ENCODE results near the gene CLINT1.

Gene CLINT1

GRCh38 chr5:157892974-157893373 lies 34.0 kb upstream of the CLINT1 start:
- TF ChIP-seq EP300 (IDR thresholded peaks at IDR 0.05; ENCODE audit: borderline replicate concordance) (no peak), TCF12 (IDR thresholded peaks at IDR 0.05; ENCODE audit: low read depth) (no peak), USF1 (IDR thresholded peaks at IDR 0.05) (no peak), NFIC (IDR thresholded peaks at IDR 0.05) (no peak), EGR1 (IDR thresholded peaks at IDR 0.05) (no peak), ZBTB7A (IDR thresholded peaks at IDR 0.05; ENCODE audit: low read depth) (no peak), MAX (IDR thresholded peaks at IDR 0.05) (no peak)

- TF ChIP-seq TCF12 (IDR thresholded peaks at IDR 0.05; ENCODE audit: low read depth) (no peak), FOXM1 (IDR thresholded peaks at IDR 0.05; ENCODE audit: borderline replicate concordance, low read depth) (no peak), CREB1 (IDR thresholded peaks at IDR 0.05; ENCODE audit: low read depth) (no peak), YY1 (IDR thresholded peaks at IDR 0.05; ENCODE audit: low read depth) (no peak)
These were observed 32.1 kb upstream of the CLINT1 start for GRCh38 chr5:157890836-157891597.

GRCh38 chr5:157888814-157889532 lies 30.0 kb upstream of the CLINT1 start:
- TF ChIP-seq TCF12 (IDR thresholded peaks at IDR 0.05; ENCODE audit: low read depth) (no peak), MAX (IDR thresholded peaks at IDR 0.05) (no peak), REST (IDR thresholded peaks at IDR 0.05; ENCODE audit: low read depth) (no peak), CEBPB (IDR thresholded peaks at IDR 0.05) (no peak), EP300 (IDR thresholded peaks at IDR 0.05; ENCODE audit: borderline replicate concordance) (no peak), CREB1 (IDR thresholded peaks at IDR 0.05; ENCODE audit: low read depth) (no peak), FOXM1 (IDR thresholded peaks at IDR 0.05; ENCODE audit: borderline replicate concordance, low read depth) (no peak), ZBTB7A (IDR thresholded peaks at IDR 0.05; ENCODE audit: low read depth) (no peak), TEAD4 (IDR thresholded peaks at IDR 0.05) (no peak)

- TF ChIP-seq FOXM1 (IDR thresholded peaks at IDR 0.05; ENCODE audit: borderline replicate concordance, low read depth) (no peak), USF1 (IDR thresholded peaks at IDR 0.05) (no peak), RAD21 (IDR thresholded peaks at IDR 0.05; ENCODE audit: low read depth) (no peak), MAX (IDR thresholded peaks at IDR 0.05) (no peak), EGR1 (IDR thresholded peaks at IDR 0.05) (no peak), TCF12 (IDR thresholded peaks at IDR 0.05; ENCODE audit: low read depth) (no peak), NFIC (IDR thresholded peaks at IDR 0.05) (no peak), ZBTB7A (IDR thresholded peaks at IDR 0.05; ENCODE audit: low read depth) (no peak)
These were observed 27.9 kb upstream of the CLINT1 start for GRCh38 chr5:157886796-157887380.

GRCh38 chr5:157877821-157878220 lies 18.9 kb upstream of the CLINT1 start:
- TF ChIP-seq ZBTB7A (IDR thresholded peaks at IDR 0.05; ENCODE audit: low read depth): no peak
- TF ChIP-seq RAD21 (IDR thresholded peaks at IDR 0.05; ENCODE audit: low read depth): no peak

- no peak for TF ChIP-seq YY1 (IDR thresholded peaks at IDR 0.05; ENCODE audit: low read depth)
- no peak for TF ChIP-seq CREB1 (IDR thresholded peaks at IDR 0.05; ENCODE audit: low read depth)
- no peak for TF ChIP-seq TAF1 (IDR thresholded peaks at IDR 0.05; ENCODE audit: low read depth)
- TF ChIP-seq TEAD4 (IDR thresholded peaks at IDR 0.05): no peak
- no peak for TF ChIP-seq REST (IDR thresholded peaks at IDR 0.05; ENCODE audit: low read depth)
- no peak for TF ChIP-seq EGR1 (IDR thresholded peaks at IDR 0.05)
- no peak for TF ChIP-seq CEBPB (IDR thresholded peaks at IDR 0.05)
- TF ChIP-seq ZBTB7A (IDR thresholded peaks at IDR 0.05; ENCODE audit: low read depth): no peak
- no peak for TF ChIP-seq EP300 (IDR thresholded peaks at IDR 0.05; ENCODE audit: borderline replicate concordance)
- TF ChIP-seq NFIC (IDR thresholded peaks at IDR 0.05): no peak
- TF ChIP-seq MAX (IDR thresholded peaks at IDR 0.05): no peak
These were observed 15.9 kb upstream of the CLINT1 start for GRCh38 chr5:157874861-157875260.
